ENCODE measurements around the gene ACVR2A. TPM values are rescaled to one million over a fixed set of nuclear protein-coding genes. Genes with fewer than 3 reads are reported as not detected.

ACVR2A gene
- 1 to 10 TPM; 5.9 to 6.7 TPM for total RNA-seq

DNA sequence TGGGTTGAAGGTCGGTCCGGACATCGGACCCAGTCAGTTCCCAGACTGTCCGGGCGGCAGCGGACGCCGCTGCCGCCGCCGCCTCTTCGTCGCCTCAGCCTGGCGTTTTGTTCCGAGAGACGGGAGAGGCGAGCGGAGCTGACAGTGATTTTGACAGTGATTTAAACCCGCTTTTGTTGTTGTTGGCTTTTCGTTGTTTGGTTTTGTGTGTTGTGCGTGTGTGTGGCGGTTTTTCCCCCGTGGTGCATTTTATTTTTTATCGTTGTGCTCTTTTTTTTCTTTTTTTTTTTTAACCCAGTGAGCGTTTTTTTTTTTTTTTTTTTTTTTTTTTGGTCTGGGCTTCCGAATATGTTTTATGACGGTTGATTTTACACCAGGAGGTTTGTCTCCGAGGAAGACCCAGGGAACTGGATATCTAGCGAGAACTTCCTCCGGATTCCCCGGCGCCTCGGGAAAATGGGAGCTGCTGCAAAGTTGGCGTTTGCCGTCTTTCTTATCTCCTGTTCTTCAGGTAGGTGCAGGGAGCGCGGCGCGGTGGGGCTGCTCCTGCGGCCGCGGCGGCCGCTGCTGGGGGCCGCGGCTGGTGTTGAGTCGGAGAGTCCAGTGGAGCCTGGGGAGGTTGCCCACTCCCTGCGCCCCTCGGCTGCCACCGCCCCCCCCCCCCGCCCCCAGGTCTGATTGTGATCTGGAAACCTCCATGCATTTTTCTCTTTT, at the start of gene ACVR2A:
Gene ACVR2A (plus strand): TSS at position 333 of the 714 bp plus-strand sequence. CDS start 124 bp downstream, at position 457.

Small RNAs within 50 kb of the gene (small RNA-seq; reads per million reads assigned to genes)
- 0 reads per million in 2 donors for gene RNU6-1275P

Other genes with a start within 250 kb of the ACVR2A start
- gene ORC4, start 175.7 kb downstream of the ACVR2A start, total RNA-seq: 10 to 100 TPM; 32.6 to 34.8 TPM
- gene MBD5, start 176.1 kb downstream of the ACVR2A start, total RNA-seq: 10 to 100 TPM; 18.9 to 19.3 TPM

Measured in melanocyte of skin (primary cell).